Coronary artery (tissue), 2 donors: ENCODE measurements around the gene BCLAF3.
A peak's percentile ranks its signal among the peaks of the same experiment; 100 is the strongest.

ENCODE experiments used
- DNase-seq: peaks from one replicate; pipeline ENCODE4 v3.0.0-alpha.2; 2017; ENCODE audit warnings: low spot score
- H3K27ac ChIP-seq, 2 donors: fragments of 200-600 bp; sonication (generic); one replicate each; pipeline ENCODE4 v1.5.1; 2016 to 2019
- H3K4me3 ChIP-seq: fragments of 200-600 bp; sonication (generic); 2 replicates; pipeline ENCODE4 v1.5.1; 2016; ENCODE audit warnings: mild to moderate bottlenecking, moderate library complexity
- CTCF ChIP-seq: fragments of 200-600 bp; sonication (generic); IDR thresholded peaks from one replicate; pipeline ENCODE4 v1.5.1; 2019; ENCODE audit warnings: antibody characterized with exemption

The BCLAF3 gene

GRCh38 chrX:20001588-20001987 lies 10.7 kb upstream of the BCLAF3 start:
- H3K27ac ChIP-seq = no peak overlapping the region
- TF ChIP-seq CTCF = no peak
- no peak overlapping the region for H3K4me3 ChIP-seq
- DNase-seq = no peak

- Histone ChIP-seq H3K27ac (peak overlapping the region; percentile 37 to 91), H3K4me3 (peak overlapping the region; percentile 84)
- DNase-seq = no peak
These were observed 473 bp upstream of the BCLAF3 start for GRCh38 chrX:19991350-19991718.

GRCh38 chrX:19990151-19990555 lies 708 bp downstream of the BCLAF3 start:
- Histone ChIP-seq H3K27ac (peak overlapping the region; percentile 55 to 91), H3K4me3 (peak overlapping the region; percentile 84)
- TF ChIP-seq CTCF = no peak
- DNase-seq = no peak

More at GRCh38 chrX:19991350-19991718, 473 bp upstream of the BCLAF3 start:
- no peak for TF ChIP-seq CTCF

- Histone ChIP-seq H3K27ac (no peak overlapping the region), H3K4me3 (no peak overlapping the region)
- no peak for DNase-seq
- no peak for TF ChIP-seq CTCF
These were observed 3.0 kb downstream of the BCLAF3 start for GRCh38 chrX:19987856-19988255.

GRCh38 chrX:19986531-19986930 lies 4.3 kb downstream of the BCLAF3 start:
- Histone ChIP-seq H3K4me3 (no peak overlapping the region), H3K27ac (no peak overlapping the region)
- TF ChIP-seq CTCF = no peak
- no peak for DNase-seq

- no peak for TF ChIP-seq CTCF
These were observed 8.9 kb downstream of the BCLAF3 start for GRCh38 chrX:19981947-19982346.

GRCh38 chrX:19975845-19976244 lies 15.0 kb downstream of the BCLAF3 start:
- TF ChIP-seq CTCF = no peak
- H3K27ac ChIP-seq = no peak overlapping the region
- H3K4me3 ChIP-seq = no peak overlapping the region
- no peak for DNase-seq

More at GRCh38 chrX:19981947-19982346, 8.9 kb downstream of the BCLAF3 start:
- no peak overlapping the region for H3K4me3 ChIP-seq
- DNase-seq = no peak
- H3K27ac ChIP-seq = no peak overlapping the region
